Calu3 (cell line): ENCODE results near the gene ATP8B3. TPM values are rescaled to one million over a fixed set of nuclear protein-coding genes. Genes with fewer than 3 reads are reported as not detected.

Experiments used
- BruUV-seq: library from RNA; stranded (reverse); fragments of 400-500 nt; replicated peaks from 2 replicates; lab custom pipeline; 2021; lab: Mats Ljungman, UMichigan
- CTCF ChIA-PET: fragments of 300-600 bp; sonication (Branson Sonifier 250); formaldehyde crosslinking; loops from one replicate; lab custom pipeline; 2022; ENCODE audit warnings: antibody characterized with exemption; lab: Charles Lee
- DNase-seq: peaks from one replicate; pipeline ENCODE4 v3.0.0; 2022
- H3K27ac Mint-ChIP-seq: one replicate; pipeline ENCODE4 v1.8.0; 2022; ENCODE audit warnings: mixed read lengths; ENCODE audit not compliant: unreplicated experiment
- H3K27me3 Mint-ChIP-seq: one replicate; pipeline ENCODE4 v1.8.0; 2022; ENCODE audit warnings: mixed read lengths; ENCODE audit not compliant: unreplicated experiment
- H3K36me3 Mint-ChIP-seq: one replicate; pipeline ENCODE4 v1.8.0; 2022; ENCODE audit warnings: mild to moderate bottlenecking, moderate library complexity, mixed read lengths; ENCODE audit not compliant: insufficient read depth, unreplicated experiment
- H3K4me1 Mint-ChIP-seq: one replicate; pipeline ENCODE4 v1.8.0; 2022; ENCODE audit warnings: mild to moderate bottlenecking, low read depth, mixed read lengths; ENCODE audit not compliant: unreplicated experiment
- H3K4me3 Mint-ChIP-seq: one replicate; pipeline ENCODE4 v1.8.0; 2022; ENCODE audit warnings: mild to moderate bottlenecking, low read depth, moderate library complexity, mixed read lengths; ENCODE audit not compliant: unreplicated experiment
- H3K9me3 Mint-ChIP-seq: one replicate; pipeline ENCODE4 v1.8.0; 2022; ENCODE audit warnings: low read depth, mixed read lengths; ENCODE audit not compliant: unreplicated experiment
- intact Hi-C: fragments of 100-400 bp; cut with micrococcal nuclease; formaldehyde crosslinking; loops from one replicate; pipeline ENCODE4 v1.10.0; 2022; ENCODE audit not compliant: unreplicated experiment
- total RNA-seq: library from RNA; stranded (reverse); gene quantifications from 2 replicates; pipeline ENCODE4 v1.2.3, GENCODE V29; 2022
- TF ChIP-seq, protein P1 (sequence below): fragments of 200-600 bp; IDR thresholded peaks from one replicate; pipeline ENCODE4 v1.8.0; 2022; ENCODE audit warnings: antibody characterized with exemption; ENCODE audit not compliant: unreplicated experiment

ATP8B3 gene
- total RNA-seq, 1 experiment from 2014 or later = 6.7 TPM

DNA sequence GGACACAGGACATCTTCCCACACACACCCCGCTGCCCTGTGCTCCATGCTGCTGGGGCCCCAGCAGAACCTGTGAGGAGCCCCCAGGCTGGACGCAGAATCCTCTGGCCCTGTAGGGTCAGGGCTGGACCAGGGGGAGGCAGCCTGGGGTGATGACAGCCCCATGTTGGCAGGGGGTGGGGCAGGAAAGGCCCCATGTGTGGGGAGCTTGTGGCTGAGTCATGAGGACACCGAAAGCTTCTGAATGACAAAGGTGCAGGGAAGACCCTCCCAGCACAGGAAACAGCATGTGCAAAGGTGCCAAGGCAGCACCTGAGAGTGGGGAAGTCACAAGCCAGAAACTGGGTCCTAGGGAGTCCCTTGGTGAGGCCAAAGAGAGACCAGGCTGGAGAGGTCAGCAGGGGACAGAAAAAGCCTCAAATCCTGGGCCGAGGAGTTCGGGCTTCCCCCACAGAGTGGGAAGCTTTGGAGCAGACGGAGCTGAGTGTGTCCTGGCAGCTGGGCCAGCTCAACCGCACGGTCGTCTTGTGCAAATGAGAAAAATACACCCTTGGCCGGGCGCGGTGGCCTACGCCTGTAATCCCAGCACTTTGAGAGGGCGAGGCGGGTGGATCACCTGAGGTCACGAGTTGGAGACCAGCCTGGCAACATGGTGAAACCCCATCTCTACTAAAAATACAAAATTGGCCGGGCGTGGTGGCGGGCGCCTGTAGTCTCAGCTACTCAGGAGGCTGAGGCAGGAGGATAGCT, 17.5 kb downstream of the ATP8B3 start:
- Mint-ChIP-seq H3K4me3 (no peak overlapping the region), H3K27ac (no peak overlapping the region), H3K27me3 (no peaks in the 10 kb centered on the region), H3K9me3 (no peaks in the 10 kb centered on the region), H3K4me1 (peaks cover 8% of the 10 kb centered on the region), H3K36me3 (peaks cover 4% of the 10 kb centered on the region)
- CTCF ChIA-PET = interaction anchor here (0.6 to 2.1 kb wide), 3 partner anchors 17 to 122 kb away, joined by 3 to 10 read pairs (median 5); no protein-coding TSS in a partner anchor
- TF ChIP-seq, protein P1, sequence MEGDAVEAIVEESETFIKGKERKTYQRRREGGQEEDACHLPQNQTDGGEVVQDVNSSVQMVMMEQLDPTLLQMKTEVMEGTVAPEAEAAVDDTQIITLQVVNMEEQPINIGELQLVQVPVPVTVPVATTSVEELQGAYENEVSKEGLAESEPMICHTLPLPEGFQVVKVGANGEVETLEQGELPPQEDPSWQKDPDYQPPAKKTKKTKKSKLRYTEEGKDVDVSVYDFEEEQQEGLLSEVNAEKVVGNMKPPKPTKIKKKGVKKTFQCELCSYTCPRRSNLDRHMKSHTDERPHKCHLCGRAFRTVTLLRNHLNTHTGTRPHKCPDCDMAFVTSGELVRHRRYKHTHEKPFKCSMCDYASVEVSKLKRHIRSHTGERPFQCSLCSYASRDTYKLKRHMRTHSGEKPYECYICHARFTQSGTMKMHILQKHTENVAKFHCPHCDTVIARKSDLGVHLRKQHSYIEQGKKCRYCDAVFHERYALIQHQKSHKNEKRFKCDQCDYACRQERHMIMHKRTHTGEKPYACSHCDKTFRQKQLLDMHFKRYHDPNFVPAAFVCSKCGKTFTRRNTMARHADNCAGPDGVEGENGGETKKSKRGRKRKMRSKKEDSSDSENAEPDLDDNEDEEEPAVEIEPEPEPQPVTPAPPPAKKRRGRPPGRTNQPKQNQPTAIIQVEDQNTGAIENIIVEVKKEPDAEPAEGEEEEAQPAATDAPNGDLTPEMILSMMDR = no peak
- no TSS peak for BruUV-seq
- no peak for DNase-seq
- intact Hi-C loops = loop anchor here (10.0 kb wide), 1 partner anchor 120 kb away; no protein-coding TSS in a partner anchor

DNA sequence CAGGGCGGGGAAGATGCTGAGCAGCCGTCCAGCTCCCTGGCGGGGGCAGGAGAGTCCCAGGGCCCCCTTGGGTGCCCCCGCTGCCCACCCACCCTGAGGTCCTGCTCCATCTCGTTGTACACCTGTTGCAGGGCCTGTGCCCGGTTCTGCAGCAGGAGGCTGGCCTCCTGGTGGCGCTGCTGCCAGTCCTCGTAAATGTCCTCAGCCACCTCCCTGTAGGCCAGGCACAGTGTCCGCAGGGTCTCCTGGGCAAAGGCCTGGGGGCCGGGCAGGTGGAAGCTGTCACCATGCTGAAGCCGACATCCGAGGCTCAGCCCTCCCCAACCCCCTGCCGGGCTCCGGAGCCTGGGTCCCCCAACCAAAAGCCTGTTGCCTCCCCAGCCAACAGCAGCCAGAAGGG, 20.2 kb downstream of the ATP8B3 start:
- DNase-seq = no peak
- no peaks in the 10 kb centered on the region for H3K27me3 Mint-ChIP-seq
- peaks cover 8% of the 10 kb centered on the region for H3K4me1 Mint-ChIP-seq
- CTCF ChIA-PET = interaction anchor here (0.6 kb wide), 2 partner anchors 9 to 225 kb away, joined by 4 read pairs; no protein-coding TSS in a partner anchor
- intact Hi-C loops = loop anchor here (10.0 kb wide), 1 partner anchor 117 kb away; no protein-coding TSS in a partner anchor
- H3K27ac Mint-ChIP-seq = no peak overlapping the region
- TF ChIP-seq, protein P1 = no peak
- peaks cover 4% of the 10 kb centered on the region for H3K36me3 Mint-ChIP-seq
- BruUV-seq = no TSS peak
- no peaks in the 10 kb centered on the region for H3K9me3 Mint-ChIP-seq
- no peak overlapping the region for H3K4me3 Mint-ChIP-seq

DNA sequence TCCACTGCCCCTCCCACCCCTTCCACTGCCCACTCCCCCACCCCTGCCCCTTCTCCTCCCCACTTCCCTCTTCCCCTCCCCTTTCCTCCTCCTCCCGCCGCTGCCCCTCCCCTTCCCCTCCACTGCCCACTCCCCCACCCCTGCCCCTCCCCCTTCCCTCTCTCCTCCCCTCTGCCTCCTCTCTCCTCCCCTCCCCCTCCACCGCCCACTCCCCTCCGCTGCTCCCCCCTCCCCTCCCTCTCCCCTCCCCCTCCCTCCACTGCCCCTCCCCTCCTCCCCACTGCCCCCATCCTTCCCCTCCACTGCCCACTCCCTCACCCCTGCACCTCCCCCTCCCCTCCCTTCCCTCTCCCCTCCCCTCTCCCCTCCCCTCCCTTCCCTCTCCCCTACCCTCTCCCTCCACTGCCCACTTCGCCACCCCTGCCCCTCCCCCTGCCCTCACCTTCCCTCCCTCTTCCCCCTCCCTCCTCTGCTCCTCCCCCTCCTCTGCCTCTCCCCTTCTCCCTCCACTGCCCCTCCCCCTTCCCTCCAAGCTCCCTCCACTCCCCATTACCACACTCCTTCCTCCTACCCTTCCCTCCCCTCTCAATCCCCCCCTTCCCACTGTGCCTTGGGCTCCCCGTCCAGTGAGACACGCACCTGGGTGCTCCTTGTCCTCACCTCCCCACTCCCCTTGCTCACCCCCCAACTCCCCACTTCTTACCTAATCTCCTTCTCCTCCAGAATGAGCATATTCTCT, 21.9 kb downstream of the ATP8B3 start:
- BruUV-seq = no TSS peak
- intact Hi-C loops = loop anchor here (10.0 kb wide), 1 partner anchor 115 kb away; no protein-coding TSS in a partner anchor
- DNase-seq = no peak
- Mint-ChIP-seq H3K9me3 (no peaks in the 10 kb centered on the region), H3K27me3 (no peaks in the 10 kb centered on the region), H3K4me1 (no peaks in the 10 kb centered on the region), H3K4me3 (no peak overlapping the region), H3K27ac (no peak overlapping the region), H3K36me3 (no peaks in the 10 kb centered on the region)
- CTCF ChIA-PET = interaction anchor here (1.4 kb wide), 1 partner anchor 244 kb away, joined by 3 read pairs; no protein-coding TSS in a partner anchor
- TF ChIP-seq, protein P1 = no peak

DNA sequence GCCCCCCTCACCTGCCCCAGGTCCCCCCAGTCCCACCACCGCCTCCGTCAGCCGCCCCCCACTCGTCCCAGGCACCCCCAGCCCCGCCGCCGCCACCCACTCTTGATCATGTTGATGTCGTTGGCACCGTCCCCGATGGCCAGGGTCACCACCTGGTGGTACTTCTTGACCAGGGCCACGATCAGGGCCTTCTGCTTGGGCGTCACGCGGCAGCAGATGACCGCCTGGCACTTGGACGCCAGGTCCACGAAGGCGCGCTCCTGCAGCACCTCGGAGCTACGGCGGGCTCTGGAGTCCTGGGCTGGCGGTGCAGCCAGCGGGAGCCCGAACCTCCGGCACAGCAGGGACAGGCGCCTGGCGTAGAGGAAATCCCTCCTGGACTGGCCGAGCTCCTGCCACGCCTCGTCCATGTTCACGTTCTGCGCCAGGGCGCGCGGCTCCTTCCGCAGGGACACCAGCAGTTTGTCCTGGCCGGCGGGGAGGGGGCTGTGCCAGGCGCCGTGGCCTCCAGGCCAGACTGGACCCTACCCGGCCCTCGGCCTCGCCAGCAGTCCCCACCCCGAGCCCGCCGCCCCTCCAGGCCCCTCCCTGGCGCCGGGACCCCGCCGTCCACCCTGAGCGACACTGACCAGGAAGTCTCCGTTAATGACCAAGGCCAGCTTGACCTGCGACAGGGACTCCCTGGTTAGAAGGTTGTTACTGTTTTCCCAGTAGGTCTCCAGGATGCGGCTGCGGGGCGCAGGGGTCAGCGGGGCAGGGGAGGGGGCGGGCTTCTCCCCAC, 22.6 kb downstream of the ATP8B3 start:
- no TSS peak for BruUV-seq
- intact Hi-C loops = loop anchor here (10.0 kb wide), 1 partner anchor 115 kb away; no protein-coding TSS in a partner anchor
- no peak for DNase-seq
- Mint-ChIP-seq H3K27ac (no peak overlapping the region), H3K27me3 (no peaks in the 10 kb centered on the region), H3K4me3 (no peak overlapping the region), H3K4me1 (no peaks in the 10 kb centered on the region), H3K36me3 (no peaks in the 10 kb centered on the region), H3K9me3 (no peaks in the 10 kb centered on the region)
- CTCF ChIA-PET = interaction anchor here (1.4 kb wide), 1 partner anchor 243 kb away, joined by 3 read pairs; no protein-coding TSS in a partner anchor
- TF ChIP-seq, protein P1 = no peak
